Kasumi-1 (cell line): Measurements from ENCODE around the gene CLBA1.
"Not testable (repeated sequence)": the region's sequence is repeated elsewhere in the genome, so short reads cannot be mapped to it uniquely, and the experiment has no call there.

ENCODE experiments used
- DNase-seq, 2 experiments: peaks; one replicate each; lab custom pipeline; 2025; lab: John Stamatoyannopoulos, UW

CLBA1 gene

DNA sequence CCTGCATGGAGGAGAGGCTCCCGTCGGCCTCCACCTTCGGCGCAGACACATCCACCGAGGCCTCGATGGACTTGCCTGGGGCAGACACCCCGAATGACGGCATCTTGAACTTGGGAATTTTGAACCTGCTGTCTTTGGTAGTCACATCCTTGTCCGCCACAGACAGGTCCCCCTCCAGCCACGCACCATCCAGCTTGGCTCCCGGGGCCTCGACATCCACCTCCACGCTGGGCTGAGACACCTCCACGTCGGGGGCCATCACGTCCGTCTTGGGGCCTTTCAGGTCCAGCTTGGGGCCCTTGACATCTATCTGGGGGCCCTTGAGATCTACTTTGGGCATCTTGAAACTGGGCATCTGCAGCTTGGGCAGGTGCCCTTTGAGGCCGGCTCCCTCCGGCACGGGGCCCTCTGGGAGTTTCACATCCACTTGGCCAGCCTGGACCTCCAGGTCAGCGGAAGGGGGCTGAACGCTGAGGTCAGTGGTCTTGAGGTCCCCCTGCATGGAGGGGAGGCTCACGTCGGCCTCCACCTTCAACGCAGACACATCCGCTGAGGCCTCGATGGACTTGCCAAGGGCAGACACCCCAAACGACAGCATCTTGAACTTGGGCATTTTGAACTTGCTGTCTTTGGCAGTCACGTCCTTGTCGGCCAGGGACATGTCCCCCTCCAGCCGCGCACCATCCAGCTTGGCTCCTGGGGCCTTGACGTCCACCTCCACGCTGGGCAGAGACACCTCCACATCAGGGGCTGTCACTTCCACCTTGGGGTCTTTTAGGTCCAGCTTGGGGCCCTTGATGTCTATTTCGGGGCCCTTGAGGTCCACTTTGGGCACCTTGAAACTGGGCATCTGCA is 37.5 kb upstream of the CLBA1 start:
- not testable (repeated sequence) for DNase-seq

GRCh38 chr14:104948736-104949031 is 36.9 kb upstream of the CLBA1 start:
- DNase-seq = no peak

DNA sequence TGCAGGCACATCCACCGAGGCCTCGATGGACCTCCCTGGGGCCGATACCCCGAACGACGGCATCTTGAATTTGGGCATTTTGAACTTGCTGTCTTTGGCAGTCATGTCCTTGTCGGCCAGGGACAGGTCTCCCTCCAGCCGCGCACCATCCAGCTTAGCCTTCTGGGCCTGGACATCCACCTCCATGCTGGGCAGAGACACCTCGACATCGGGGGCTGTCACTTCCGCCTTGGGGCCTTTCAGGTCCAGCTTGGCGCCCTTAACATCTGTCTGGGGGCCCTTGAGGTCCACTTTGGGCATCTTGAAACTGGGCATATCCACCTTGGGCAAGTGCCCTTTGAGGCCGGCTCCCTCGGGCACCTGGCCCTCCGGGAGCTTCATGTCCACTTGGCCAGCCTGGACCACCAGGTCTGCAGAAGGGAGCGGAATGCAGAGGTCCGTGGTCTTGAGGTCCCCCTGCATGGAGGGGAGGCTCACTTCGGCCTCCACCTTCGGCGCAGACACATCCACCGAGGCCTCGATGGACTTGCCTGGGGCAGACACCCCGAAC is 36.1 kb upstream of the CLBA1 start:
- DNase-seq = not testable (repeated sequence)

- no peak for DNase-seq
Observed at GRCh38 chr14:104950021-104950420, 35.6 kb upstream of the CLBA1 start.

DNA sequence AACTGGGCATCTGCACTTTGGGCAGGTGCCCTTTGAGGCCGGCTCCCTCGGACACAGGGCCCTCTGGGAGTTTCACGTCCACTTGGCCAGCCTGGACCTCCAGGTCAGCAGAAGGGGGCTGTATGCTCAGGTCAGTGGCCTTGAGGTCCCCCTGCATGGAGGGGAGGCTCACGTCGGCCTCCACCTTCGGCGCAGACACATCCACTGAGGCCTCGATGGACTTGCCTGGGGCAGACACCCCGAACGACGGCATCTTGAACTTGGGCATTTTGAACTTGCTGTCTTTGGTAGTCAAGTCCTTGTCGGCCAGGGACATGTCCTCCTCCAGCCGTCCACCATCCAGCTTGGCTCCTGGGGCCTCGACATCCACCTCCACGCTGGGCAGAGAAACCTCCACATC is 34.9 kb upstream of the CLBA1 start:
- not testable (repeated sequence) for DNase-seq

DNA sequence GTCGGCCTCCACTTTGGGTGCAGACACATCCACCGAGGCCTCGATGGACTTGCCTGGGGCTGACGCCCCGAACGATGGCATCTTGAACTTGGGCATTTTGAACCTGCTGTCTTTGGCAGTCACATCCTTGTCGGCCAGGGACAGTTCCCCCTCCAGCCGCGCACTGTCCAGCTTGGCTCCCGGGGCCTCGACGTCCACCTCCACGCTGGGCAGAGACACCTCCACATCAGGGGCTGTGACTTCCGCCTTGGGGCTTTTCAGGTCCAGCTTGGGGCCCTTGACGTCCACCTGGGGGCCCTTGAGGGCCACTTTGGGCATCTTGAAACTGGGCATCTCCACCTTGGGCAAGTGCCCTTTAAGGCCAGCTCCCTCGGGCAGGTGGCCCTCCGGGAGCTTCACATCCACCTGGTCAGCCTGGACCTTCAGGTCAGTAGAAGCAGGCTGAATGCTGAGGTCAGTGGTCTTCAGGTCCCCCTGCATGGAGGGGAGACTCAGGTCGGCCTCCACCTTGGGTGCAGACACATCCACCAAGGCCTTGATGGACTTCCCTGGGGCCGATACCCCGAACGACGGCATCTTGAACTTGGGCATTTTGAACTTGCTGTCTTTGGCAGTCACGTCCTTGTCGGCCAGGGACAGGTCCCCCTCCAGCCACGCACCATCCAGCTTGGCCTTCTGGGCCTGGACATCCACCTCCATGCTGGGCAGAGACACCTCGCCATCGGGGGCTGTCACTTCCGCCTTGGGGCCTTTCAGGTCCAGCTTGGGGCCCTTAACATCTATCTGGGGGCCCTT is 33.5 kb upstream of the CLBA1 start:
- not testable (repeated sequence) for DNase-seq

DNA sequence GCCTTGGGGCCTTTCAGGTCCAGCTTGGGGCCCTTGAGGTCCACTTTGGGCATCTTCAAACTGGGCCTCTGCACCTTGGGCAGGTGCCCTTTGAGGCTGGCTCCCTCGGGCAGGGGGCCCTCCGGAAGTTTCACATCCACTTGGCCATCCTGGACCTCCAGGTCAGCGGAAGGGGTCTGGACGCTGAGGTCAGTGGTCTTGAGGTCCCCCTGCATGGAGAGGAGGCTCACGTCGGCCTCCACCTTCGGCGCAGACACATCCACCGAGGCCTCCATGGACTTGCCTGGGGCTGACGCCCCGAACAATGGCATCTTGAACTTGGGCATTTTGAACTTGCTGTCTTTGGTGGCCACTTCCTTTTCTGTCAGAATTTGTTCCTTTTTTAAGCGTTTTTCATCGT is 32.5 kb upstream of the CLBA1 start:
- no peak for DNase-seq

DNA sequence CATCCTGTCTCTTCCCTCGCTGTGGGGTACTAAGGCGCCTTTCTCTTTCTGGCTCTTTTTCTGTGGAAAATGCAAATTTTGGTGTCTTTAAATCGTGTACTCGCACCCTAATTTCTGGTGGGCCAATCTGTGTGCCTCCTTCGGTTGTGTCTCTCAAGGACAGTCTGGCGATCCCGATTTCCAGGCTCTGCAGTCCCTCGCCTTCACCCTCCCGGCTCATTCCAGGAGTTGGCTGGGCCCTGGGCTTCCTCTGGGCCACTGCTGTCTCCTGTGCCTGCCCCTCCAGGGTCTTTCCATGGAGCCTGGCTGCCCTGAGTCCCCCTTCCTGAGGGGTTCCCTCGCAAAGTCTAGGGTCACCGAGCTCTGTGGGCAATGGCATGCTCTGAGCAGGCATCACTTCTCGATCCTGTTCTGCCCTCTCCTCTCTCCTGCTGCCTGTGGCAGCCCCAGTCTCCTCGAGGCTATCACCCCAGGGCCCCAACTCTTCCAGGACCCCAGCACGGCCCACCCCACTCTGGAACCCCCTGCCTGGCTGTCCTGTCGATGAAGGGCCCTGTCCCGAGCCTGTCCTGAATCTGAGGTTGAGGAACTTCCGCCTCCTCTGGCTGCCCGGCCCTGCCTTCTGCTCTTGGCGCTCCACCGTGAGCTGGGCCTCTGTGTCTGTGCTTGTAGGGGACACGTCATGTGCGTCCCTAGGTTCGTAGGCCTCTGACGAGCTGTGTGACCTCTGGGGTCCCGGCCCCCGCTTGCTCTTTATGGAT is 31.5 kb upstream of the CLBA1 start:
- DNase-seq = no peak

- no peak for DNase-seq
Observed at GRCh38 chr14:104954746-104955395, 30.7 kb upstream of the CLBA1 start.

GRCh38 chr14:104955396-104955770 is 30.2 kb upstream of the CLBA1 start:
- no peak for DNase-seq

DNA sequence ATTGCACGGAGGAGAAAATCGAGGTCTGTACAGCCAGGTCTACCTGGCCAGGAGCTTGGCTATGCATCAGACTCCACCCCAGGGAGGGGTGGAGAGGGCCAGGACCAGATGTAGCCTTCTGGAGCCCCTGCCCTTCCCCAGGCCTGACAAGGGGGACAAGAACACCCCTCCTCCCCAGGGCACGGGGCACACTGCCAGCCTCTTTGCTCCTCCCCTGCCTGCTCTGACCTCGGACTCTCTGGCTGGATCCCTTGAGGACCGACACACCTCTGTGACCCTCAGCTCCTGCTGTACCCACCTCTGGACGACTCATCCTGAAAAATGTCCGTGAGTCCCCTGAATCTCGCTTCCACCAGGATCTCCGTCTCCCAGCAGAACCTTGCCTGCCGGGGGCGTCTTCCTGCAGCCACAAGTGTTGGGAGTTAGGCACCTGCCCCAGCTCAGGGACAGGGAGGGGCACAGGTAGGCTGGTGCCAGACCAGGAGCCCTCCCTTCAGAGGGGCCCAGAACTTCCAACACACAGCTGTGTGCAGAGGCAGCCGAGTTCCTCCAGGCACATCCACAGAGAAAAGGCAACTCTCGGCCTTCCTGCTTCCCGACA is 29.2 kb upstream of the CLBA1 start:
- DNase-seq = no peak

DNA sequence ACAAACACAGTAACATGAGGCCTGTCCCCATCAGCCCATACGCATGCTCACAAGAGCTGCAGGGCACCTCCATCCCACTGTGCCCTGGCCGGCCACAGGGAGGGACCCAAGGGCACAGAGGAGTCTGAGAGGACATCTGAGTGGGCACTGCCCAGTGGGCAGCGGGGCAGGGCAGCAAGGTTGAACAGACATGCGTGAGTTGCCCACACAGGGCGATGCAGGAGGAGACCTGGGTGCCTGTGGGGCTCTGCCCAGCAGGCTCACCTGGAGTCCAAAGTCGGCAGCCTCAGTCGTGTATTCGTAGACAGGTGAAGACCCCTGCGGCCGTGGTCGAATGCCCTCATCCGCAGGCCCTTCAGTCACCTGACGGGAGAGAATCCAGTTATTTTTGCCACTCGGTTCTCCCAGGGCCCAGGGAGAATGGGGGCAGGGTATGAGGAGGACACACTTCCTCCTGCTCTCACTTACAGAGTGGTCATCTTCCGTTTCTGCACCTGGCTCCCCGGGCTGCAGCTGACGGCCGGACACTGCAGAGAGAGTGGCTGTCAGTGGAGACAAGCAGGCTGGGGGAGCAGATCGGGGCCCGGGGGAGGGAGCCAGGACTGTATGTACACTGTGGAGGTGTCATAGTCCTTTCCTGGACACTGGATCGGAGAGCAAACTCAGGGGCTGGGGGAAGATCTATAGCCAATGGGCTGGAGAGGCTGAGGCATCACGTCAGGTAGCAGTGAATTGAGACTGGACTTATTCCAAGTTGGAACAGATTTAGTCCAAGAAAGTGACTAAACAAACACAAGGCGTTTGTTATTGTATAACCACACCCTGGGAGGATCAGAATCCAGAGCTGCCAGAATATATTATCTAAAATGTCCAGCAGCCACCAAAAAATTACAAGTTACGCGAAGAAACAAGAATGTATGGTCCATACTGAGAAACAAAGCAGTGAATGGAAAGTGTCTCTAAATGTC is 28.2 kb upstream of the CLBA1 start:
- DNase-seq = no peak

DNA sequence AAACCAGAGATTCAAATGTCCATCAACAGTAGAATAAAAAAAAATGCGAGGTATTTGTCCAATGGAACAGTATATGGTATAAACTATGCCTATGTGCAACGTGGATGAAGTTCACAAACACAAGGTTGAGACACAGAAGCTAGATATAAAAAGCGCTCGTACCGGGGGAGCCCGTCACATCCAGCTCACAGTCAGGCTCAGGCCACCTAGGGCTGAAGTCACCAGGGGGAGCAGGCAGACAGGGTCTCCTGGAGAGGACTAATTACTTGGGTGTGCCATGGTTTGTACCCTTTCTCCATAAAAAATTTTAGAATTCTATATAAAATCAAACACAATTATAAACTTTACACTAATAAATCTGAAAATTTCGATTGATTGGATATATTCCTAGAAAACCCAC is 21.0 kb upstream of the CLBA1 start:
- DNase-seq = no peak

DNA sequence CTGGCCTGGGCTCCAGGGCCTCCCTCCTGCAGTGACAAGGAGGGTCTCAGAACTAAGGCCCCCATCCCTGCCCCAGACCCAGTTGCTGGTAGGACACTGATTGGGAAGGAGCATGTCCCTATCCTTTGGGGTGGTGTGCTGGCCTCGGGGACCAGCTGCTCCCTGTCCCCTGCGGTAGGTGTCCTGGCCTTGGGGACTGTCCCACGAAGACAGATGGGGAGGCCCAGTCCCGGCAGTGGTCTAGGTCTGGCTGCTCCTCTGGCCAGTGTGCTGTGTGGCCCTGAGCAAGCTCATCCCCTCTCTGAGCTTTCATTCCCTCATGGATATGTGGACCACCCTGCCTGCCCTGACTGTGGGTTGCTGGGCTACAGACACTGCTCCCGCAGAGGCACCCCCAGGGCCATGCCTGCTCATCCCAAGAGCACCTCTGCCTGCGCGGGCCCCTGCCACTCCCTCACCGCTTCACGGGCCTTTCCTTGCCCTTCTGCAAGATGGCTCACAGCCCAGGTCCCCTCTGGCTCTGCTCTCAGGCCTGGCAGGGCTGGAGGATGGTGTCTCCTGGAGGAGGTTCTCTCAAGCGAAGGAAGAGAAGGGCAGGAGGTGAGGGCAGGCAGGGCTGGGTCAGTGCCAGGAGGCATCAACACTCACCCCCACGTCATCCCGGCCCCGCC is 19.9 kb upstream of the CLBA1 start:
- no peak for DNase-seq

DNA sequence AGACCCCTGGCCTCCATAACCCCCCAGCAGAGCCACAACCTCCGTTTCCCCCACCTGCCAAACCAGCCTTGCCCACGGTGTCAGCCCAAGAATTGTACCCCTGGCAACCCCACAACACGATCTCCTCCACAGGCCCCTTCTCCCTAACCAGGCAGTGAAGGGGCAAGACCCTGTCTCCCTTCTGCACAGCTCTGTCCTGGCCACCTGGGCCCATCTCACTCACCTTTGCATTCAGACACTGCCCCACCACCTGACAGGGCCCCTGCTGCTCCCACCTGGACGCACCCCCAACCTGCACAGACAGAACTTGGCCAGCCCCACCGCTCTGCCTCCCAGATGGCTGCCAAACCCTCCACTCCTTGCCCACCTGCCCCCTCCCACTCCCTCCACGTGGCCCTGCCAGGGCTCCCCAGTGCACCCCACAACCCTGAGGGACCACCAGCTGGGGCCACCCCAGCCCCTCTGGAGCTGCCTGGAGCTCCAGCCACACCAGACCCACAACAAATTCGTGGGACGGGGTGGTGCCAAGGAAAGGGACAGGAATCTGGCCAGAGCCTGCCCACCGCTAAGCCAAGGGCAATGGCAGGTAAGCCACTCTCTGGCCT is 19.2 kb upstream of the CLBA1 start:
- no peak for DNase-seq

GRCh38 chr14:104966981-104967385 is 18.6 kb upstream of the CLBA1 start:
- DNase-seq = no peak

- no peak for DNase-seq
Observed at GRCh38 chr14:104967386-104968152, 18.0 kb upstream of the CLBA1 start.

- DNase-seq = no peak
Observed at GRCh38 chr14:104968153-104968527, 17.4 kb upstream of the CLBA1 start.
